Ovary (tissue), 3 donors: ENCODE data around the gene GDF11.

Experiments used
- CTCF ChIP-seq, 3 donors: fragments of 450-650 bp in 2 of 3; fragments of 200-600 bp in 1 of 3; IDR thresholded peaks; one replicate each; pipeline versions ENCODE4 v1.5.1 to v1.8.0; 2016 to 2022; ENCODE audit warnings: antibody characterized with exemption in 3 of 3, mild to moderate bottlenecking in 1 of 3
- EP300 ChIP-seq: sonication (generic); formaldehyde crosslinking; IDR thresholded peaks from one replicate; pipeline ENCODE4 v1.6.1; 2017; ENCODE audit warnings: antibody characterized with exemption
- POLR2A ChIP-seq: fragments of 450-650 bp; IDR thresholded peaks from one replicate; pipeline ENCODE4 v1.6.1; 2017; ENCODE audit warnings: antibody characterized with exemption, mild to moderate bottlenecking, moderate library complexity
- donor health status: DM: no; HTN: no; CAD: no.

DNA sequence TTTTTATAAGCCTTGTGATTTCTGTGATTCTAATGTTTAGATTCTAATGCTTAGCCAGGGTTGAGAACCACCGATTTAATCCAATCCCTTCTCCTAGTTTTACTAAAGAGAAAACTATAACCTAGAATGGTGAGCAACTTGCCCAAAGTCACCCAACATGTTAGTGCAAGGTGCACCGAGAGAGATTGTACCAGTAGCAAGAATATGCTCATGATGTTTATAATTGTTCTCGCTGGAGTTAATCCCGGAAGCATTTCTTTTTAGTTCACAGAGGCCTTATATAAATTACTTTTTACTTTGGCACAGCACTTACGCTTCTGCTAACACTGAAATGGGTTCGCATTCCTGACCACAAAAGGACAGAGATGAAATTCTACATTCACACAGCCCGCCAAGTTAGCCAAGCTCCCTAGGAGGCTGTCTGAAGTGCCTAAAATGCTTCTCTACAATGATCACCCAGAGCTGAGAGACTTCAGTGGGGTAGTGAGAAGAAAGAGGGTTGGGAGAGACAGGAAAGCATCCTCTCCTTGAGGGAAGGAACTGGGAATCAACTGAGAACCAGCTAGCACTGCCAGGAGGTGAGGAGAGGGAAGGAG lies 27.7 kb upstream of the GDF11 start:
- TF ChIP-seq CTCF (IDR thresholded peaks at IDR 0.05) (no peak), POLR2A (no peak), EP300 (no peak)
